Measurements from ENCODE around the gene IFNL1. TPM values are rescaled to one million over a fixed set of nuclear protein-coding genes. Genes with fewer than 3 reads are reported as not detected.
"Not testable (repeated sequence)": the region's sequence is repeated elsewhere in the genome, so short reads cannot be mapped to it uniquely, and the experiment has no call there.

IFNL1 gene
- total RNA-seq, 3 donors from 2014 or later: not detected

- Mint-ChIP-seq H3K4me3 (peak overlapping the region; percentile 45), H3K27me3 (ENCODE audit: low read depth) (peaks cover 2% of the 10 kb centered on the region), H3K4me1 (ENCODE audit: low read depth) (peaks cover 24% of the 10 kb centered on the region), H3K36me3 (ENCODE audit: insufficient read depth) (no peaks in the 10 kb centered on the region), H3K9me3 (no peaks in the 10 kb centered on the region)
- ATAC-seq (peak; percentile 80 to 85), DNase-seq (peak; percentile 30)
Measured at GRCh38 chr19:39297931-39298634, 1.9 kb downstream of the IFNL1 start.

- DNase-seq (no peak), ATAC-seq (peak in 1 of 2 donors; percentile 61)
- no peaks in the 10 kb centered on the region for H3K36me3 Mint-ChIP-seq (ENCODE audit: insufficient read depth)
- peaks cover 24% of the 10 kb centered on the region for H3K4me1 Mint-ChIP-seq (ENCODE audit: low read depth)
- peaks cover 2% of the 10 kb centered on the region for H3K27me3 Mint-ChIP-seq (ENCODE audit: low read depth)
- no peak overlapping the region for H3K4me3 Mint-ChIP-seq
- no peaks in the 10 kb centered on the region for H3K9me3 Mint-ChIP-seq
Measured at GRCh38 chr19:39299404-39299803, 3.2 kb downstream of the IFNL1 start.

- H3K9me3 Mint-ChIP-seq: no peaks in the 10 kb centered on the region
- no peak for ATAC-seq
Measured at GRCh38 chr19:39299832-39300231, 3.6 kb downstream of the IFNL1 start.

GRCh38 chr19:39301021-39301420, 4.8 kb downstream of the IFNL1 start:
- Mint-ChIP-seq H3K36me3 (ENCODE audit: insufficient read depth) (no peaks in the 10 kb centered on the region), H3K4me1 (ENCODE audit: low read depth) (peaks cover 24% of the 10 kb centered on the region), H3K4me3 (no peak overlapping the region), H3K9me3 (no peaks in the 10 kb centered on the region), H3K27me3 (ENCODE audit: low read depth) (peaks cover 2% of the 10 kb centered on the region)
- DNase-seq (no peak), ATAC-seq (no peak)

More at GRCh38 chr19:39299832-39300231, 3.6 kb downstream of the IFNL1 start:
- Mint-ChIP-seq H3K36me3 (ENCODE audit: insufficient read depth) (no peaks in the 10 kb centered on the region), H3K27me3 (ENCODE audit: low read depth) (peaks cover 2% of the 10 kb centered on the region), H3K4me3 (no peak overlapping the region), H3K4me1 (ENCODE audit: low read depth) (peaks cover 24% of the 10 kb centered on the region)
- no peak for DNase-seq

- Mint-ChIP-seq H3K4me3 (no peak overlapping the region), H3K27me3 (ENCODE audit: low read depth) (peaks cover 2% of the 10 kb centered on the region), H3K9me3 (no peaks in the 10 kb centered on the region), H3K4me1 (ENCODE audit: low read depth) (peaks cover 24% of the 10 kb centered on the region), H3K36me3 (ENCODE audit: insufficient read depth) (no peaks in the 10 kb centered on the region)
- ATAC-seq (no peak), DNase-seq (no peak)
Measured at GRCh38 chr19:39301562-39301961, 5.4 kb downstream of the IFNL1 start.

- peaks cover 4% of the 10 kb centered on the region for H3K36me3 Mint-ChIP-seq (ENCODE audit: insufficient read depth)
- no peak for DNase-seq
- H3K9me3 Mint-ChIP-seq: no peaks in the 10 kb centered on the region
- ATAC-seq: no peak
- H3K4me3 Mint-ChIP-seq: no peak overlapping the region
- H3K27me3 Mint-ChIP-seq (ENCODE audit: low read depth): no peaks in the 10 kb centered on the region
- peaks cover 11% of the 10 kb centered on the region for H3K4me1 Mint-ChIP-seq (ENCODE audit: low read depth)
Measured at GRCh38 chr19:39303373-39304184, 7.4 kb downstream of the IFNL1 start.

GRCh38 chr19:39304185-39304513, 7.9 kb downstream of the IFNL1 start:
- peaks cover 4% of the 10 kb centered on the region for H3K36me3 Mint-ChIP-seq (ENCODE audit: insufficient read depth)
- no peak overlapping the region for H3K4me3 Mint-ChIP-seq
- no peak for ATAC-seq
- H3K4me1 Mint-ChIP-seq (ENCODE audit: low read depth): peaks cover 8% of the 10 kb centered on the region
- no peaks in the 10 kb centered on the region for H3K9me3 Mint-ChIP-seq
- no peaks in the 10 kb centered on the region for H3K27me3 Mint-ChIP-seq (ENCODE audit: low read depth)
- no peak for DNase-seq

GRCh38 chr19:39304701-39305571, 8.7 kb downstream of the IFNL1 start:
- Mint-ChIP-seq H3K4me3 (no peak overlapping the region), H3K36me3 (ENCODE audit: insufficient read depth) (peaks cover 4% of the 10 kb centered on the region), H3K9me3 (no peaks in the 10 kb centered on the region), H3K27me3 (ENCODE audit: low read depth) (no peaks in the 10 kb centered on the region), H3K4me1 (ENCODE audit: low read depth) (peaks cover 1% of the 10 kb centered on the region)
- DNase-seq: no peak
- ATAC-seq: no peak

- Mint-ChIP-seq H3K4me1 (ENCODE audit: low read depth) (peaks cover 3% of the 10 kb centered on the region), H3K9me3 (no peaks in the 10 kb centered on the region), H3K4me3 (no peak overlapping the region), H3K36me3 (ENCODE audit: insufficient read depth) (peaks cover 7% of the 10 kb centered on the region), H3K27me3 (ENCODE audit: low read depth) (no peaks in the 10 kb centered on the region)
- ATAC-seq: no peak
- DNase-seq: no peak
Measured at GRCh38 chr19:39306075-39306474, 9.9 kb downstream of the IFNL1 start.

- H3K27me3 Mint-ChIP-seq (ENCODE audit: low read depth): no peaks in the 10 kb centered on the region
- H3K9me3 Mint-ChIP-seq: no peaks in the 10 kb centered on the region
- H3K4me1 Mint-ChIP-seq (ENCODE audit: low read depth): peaks cover 3% of the 10 kb centered on the region
- no peak overlapping the region for H3K4me3 Mint-ChIP-seq
- H3K36me3 Mint-ChIP-seq (ENCODE audit: insufficient read depth): peaks cover 7% of the 10 kb centered on the region
- ATAC-seq (no peak), DNase-seq (no peak)
Measured at GRCh38 chr19:39307046-39307821, 11.0 kb downstream of the IFNL1 start.

GRCh38 chr19:39307822-39308530, 11.8 kb downstream of the IFNL1 start:
- H3K36me3 Mint-ChIP-seq (ENCODE audit: insufficient read depth): peaks cover 9% of the 10 kb centered on the region
- no peak for ATAC-seq
- no peak for DNase-seq

GRCh38 chr19:39308531-39309304, 12.5 kb downstream of the IFNL1 start:
- Mint-ChIP-seq H3K4me3 (no peak overlapping the region), H3K9me3 (no peaks in the 10 kb centered on the region), H3K4me1 (ENCODE audit: low read depth) (peaks cover 3% of the 10 kb centered on the region), H3K36me3 (ENCODE audit: insufficient read depth) (peaks cover 12% of the 10 kb centered on the region), H3K27me3 (ENCODE audit: low read depth) (no peaks in the 10 kb centered on the region)
- DNase-seq (no peak), ATAC-seq (no peak)

More at GRCh38 chr19:39307822-39308530, 11.8 kb downstream of the IFNL1 start:
- Mint-ChIP-seq H3K4me1 (ENCODE audit: low read depth) (peaks cover 3% of the 10 kb centered on the region), H3K9me3 (no peaks in the 10 kb centered on the region), H3K4me3 (no peak overlapping the region), H3K27me3 (ENCODE audit: low read depth) (no peaks in the 10 kb centered on the region)

- H3K27me3 Mint-ChIP-seq (ENCODE audit: low read depth); ATAC-seq; DNase-seq; H3K4me1 Mint-ChIP-seq (ENCODE audit: low read depth); H3K4me3 Mint-ChIP-seq; H3K9me3 Mint-ChIP-seq: not testable (repeated sequence)
- peaks cover 12% of the 10 kb centered on the region for H3K36me3 Mint-ChIP-seq (ENCODE audit: insufficient read depth)
Measured at GRCh38 chr19:39309305-39309670, 13.1 kb downstream of the IFNL1 start.
